Measurements from ENCODE around the gene ACOXL.
"Not testable (repeated sequence)": the region's sequence is repeated elsewhere in the genome, so short reads cannot be mapped to it uniquely, and the experiment has no call there.

ACOXL gene

GRCh38 chr2:111071600-111072171 is 339.3 kb downstream of the ACOXL start:
- H3K4me3 ChIP-seq (ENCODE audit: low read length), result no peak overlapping the region

GRCh38 chr2:111072220-111072871 is 340.0 kb downstream of the ACOXL start:
- Histone ChIP-seq H3K4me3 (ENCODE audit: low read length) (no peak overlapping the region), H3K9ac (ENCODE audit: low read length) (no peak overlapping the region), H3K27me3 (ENCODE audit: control insufficient read depth, insufficient read depth, low read length) (no peaks in the 10 kb centered on the region), H3K9me3 (ENCODE audit: control insufficient read depth, low read length) (no peaks in the 10 kb centered on the region), H3K4me1 (ENCODE audit: control insufficient read depth, insufficient read depth, low read length) (peaks cover 11% of the 10 kb centered on the region), H3K36me3 (ENCODE audit: control insufficient read depth, insufficient read depth, low read length) (no peaks in the 10 kb centered on the region)

More at GRCh38 chr2:111071600-111072171, 339.3 kb downstream of the ACOXL start:
- Histone ChIP-seq H3K36me3 (ENCODE audit: control insufficient read depth, insufficient read depth, low read length) (no peaks in the 10 kb centered on the region), H3K27me3 (ENCODE audit: control insufficient read depth, insufficient read depth, low read length) (no peaks in the 10 kb centered on the region), H3K9ac (ENCODE audit: low read length) (no peak overlapping the region), H3K9me3 (ENCODE audit: control insufficient read depth, low read length) (no peaks in the 10 kb centered on the region), H3K4me1 (ENCODE audit: control insufficient read depth, insufficient read depth, low read length) (peaks cover 11% of the 10 kb centered on the region)

GRCh38 chr2:111082659-111083058 is 350.3 kb downstream of the ACOXL start:
- not testable (repeated sequence) for H3K27me3 ChIP-seq (ENCODE audit: control insufficient read depth, insufficient read depth, low read length); H3K9ac ChIP-seq (ENCODE audit: low read length); H3K36me3 ChIP-seq (ENCODE audit: control insufficient read depth, insufficient read depth, low read length); H3K4me3 ChIP-seq (ENCODE audit: low read length); H3K9me3 ChIP-seq (ENCODE audit: control insufficient read depth, low read length); H3K4me1 ChIP-seq (ENCODE audit: control insufficient read depth, insufficient read depth, low read length)

DNA sequence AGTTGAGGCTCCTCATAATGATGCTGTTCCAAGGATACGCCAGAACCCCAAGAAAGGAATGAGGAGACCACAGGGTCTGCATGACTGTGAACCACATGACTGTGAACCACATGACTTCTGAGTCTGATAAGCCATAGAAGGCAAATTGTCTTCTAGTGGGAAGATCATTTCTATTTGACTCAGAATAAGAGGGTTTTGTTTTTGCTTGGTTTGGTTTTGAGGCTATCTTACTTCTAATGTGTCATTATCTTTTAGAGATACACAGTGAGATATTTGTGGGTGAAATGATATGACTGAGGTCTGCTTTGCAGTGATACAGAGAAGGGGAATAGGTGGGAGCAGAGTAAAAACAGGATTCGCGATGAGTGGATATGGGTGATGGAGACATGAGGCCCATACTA is 359.4 kb downstream of the ACOXL start:
- Histone ChIP-seq H3K4me1 (ENCODE audit: control insufficient read depth, insufficient read depth, low read length) (no peaks in the 10 kb centered on the region), H3K27me3 (ENCODE audit: control insufficient read depth, insufficient read depth, low read length) (peaks cover 8% of the 10 kb centered on the region), H3K36me3 (ENCODE audit: control insufficient read depth, insufficient read depth, low read length) (no peaks in the 10 kb centered on the region), H3K9me3 (ENCODE audit: control insufficient read depth, low read length) (no peaks in the 10 kb centered on the region), H3K9ac (ENCODE audit: low read length) (no peak overlapping the region), H3K4me3 (ENCODE audit: low read length) (no peak overlapping the region)

- Histone ChIP-seq H3K4me1 (ENCODE audit: control insufficient read depth, insufficient read depth, low read length) (no peaks in the 10 kb centered on the region), H3K4me3 (ENCODE audit: low read length) (no peak overlapping the region)
Measured at GRCh38 chr2:111094691-111095090, 362.3 kb downstream of the ACOXL start.

GRCh38 chr2:111095434-111095833 is 363.1 kb downstream of the ACOXL start:
- no peak overlapping the region for H3K9ac ChIP-seq (ENCODE audit: low read length)
- H3K4me1 ChIP-seq (ENCODE audit: control insufficient read depth, insufficient read depth, low read length), result no peaks in the 10 kb centered on the region
- H3K9me3 ChIP-seq (ENCODE audit: control insufficient read depth, low read length), result no peaks in the 10 kb centered on the region
- no peaks in the 10 kb centered on the region for H3K36me3 ChIP-seq (ENCODE audit: control insufficient read depth, insufficient read depth, low read length)
- H3K27me3 ChIP-seq (ENCODE audit: control insufficient read depth, insufficient read depth, low read length), result peaks cover 8% of the 10 kb centered on the region
- no peak overlapping the region for H3K4me3 ChIP-seq (ENCODE audit: low read length)

More at GRCh38 chr2:111094691-111095090, 362.3 kb downstream of the ACOXL start:
- H3K27me3 ChIP-seq (ENCODE audit: control insufficient read depth, insufficient read depth, low read length), result peaks cover 8% of the 10 kb centered on the region
- H3K9ac ChIP-seq (ENCODE audit: low read length), result no peak overlapping the region
- H3K9me3 ChIP-seq (ENCODE audit: control insufficient read depth, low read length), result no peaks in the 10 kb centered on the region
- H3K36me3 ChIP-seq (ENCODE audit: control insufficient read depth, insufficient read depth, low read length), result no peaks in the 10 kb centered on the region

DNA sequence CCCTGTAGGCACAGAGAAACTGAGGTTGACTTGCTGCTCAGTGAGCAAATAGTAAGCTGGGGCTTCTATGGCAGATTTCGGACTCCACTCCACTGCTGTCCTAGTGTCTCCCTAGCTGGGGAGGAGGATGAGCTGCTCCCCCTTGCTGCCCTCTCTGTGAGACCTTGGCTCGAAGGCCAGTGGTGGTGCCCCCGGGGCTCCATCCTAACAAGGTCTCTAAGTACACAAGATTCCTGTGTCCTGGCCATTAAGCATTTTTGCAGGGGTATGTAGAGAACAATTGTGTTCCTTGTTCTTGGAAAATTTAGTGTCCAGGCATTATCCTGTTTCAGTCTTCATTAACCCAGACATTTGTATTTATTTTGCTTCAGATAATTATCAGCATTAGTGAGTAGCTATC is 367.0 kb downstream of the ACOXL start:
- H3K36me3 ChIP-seq (ENCODE audit: control insufficient read depth, insufficient read depth, low read length), result no peaks in the 10 kb centered on the region
- H3K27me3 ChIP-seq (ENCODE audit: control insufficient read depth, insufficient read depth, low read length), result peaks cover 7% of the 10 kb centered on the region
- H3K4me1 ChIP-seq (ENCODE audit: control insufficient read depth, insufficient read depth, low read length), result no peaks in the 10 kb centered on the region
- H3K9me3 ChIP-seq (ENCODE audit: control insufficient read depth, low read length), result no peaks in the 10 kb centered on the region
- no peak overlapping the region for H3K9ac ChIP-seq (ENCODE audit: low read length)
- no peak overlapping the region for H3K4me3 ChIP-seq (ENCODE audit: low read length)

- no peaks in the 10 kb centered on the region for H3K9me3 ChIP-seq (ENCODE audit: control insufficient read depth, low read length)
- no peak overlapping the region for H3K4me3 ChIP-seq (ENCODE audit: low read length)
- peaks cover 5% of the 10 kb centered on the region for H3K27me3 ChIP-seq (ENCODE audit: control insufficient read depth, insufficient read depth, low read length)
- no peak overlapping the region for H3K9ac ChIP-seq (ENCODE audit: low read length)
- no peaks in the 10 kb centered on the region for H3K36me3 ChIP-seq (ENCODE audit: control insufficient read depth, insufficient read depth, low read length)
- no peaks in the 10 kb centered on the region for H3K4me1 ChIP-seq (ENCODE audit: control insufficient read depth, insufficient read depth, low read length)
Measured at GRCh38 chr2:111100087-111100764, 367.9 kb downstream of the ACOXL start.

DNA sequence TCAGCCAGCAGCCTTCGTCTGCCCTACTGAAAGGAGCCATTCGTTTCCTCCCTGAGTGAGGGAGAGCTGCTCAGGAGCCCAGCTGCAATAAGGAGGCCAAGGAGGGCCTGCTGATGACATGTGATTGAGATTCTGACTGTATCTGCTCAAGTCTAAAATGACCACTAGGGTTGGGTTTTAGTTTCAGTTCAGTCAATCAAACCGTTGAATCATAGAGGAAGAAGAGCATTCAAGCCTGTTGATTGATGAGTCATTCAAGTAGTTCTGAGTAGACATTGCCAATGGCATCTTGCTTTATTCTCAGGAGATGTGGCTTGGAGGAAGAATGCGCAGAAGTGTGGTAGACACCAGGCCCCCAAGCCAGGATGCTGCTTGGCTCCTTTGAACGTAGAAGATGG is 368.4 kb downstream of the ACOXL start:
- Histone ChIP-seq H3K36me3 (ENCODE audit: control insufficient read depth, insufficient read depth, low read length) (no peaks in the 10 kb centered on the region), H3K27me3 (ENCODE audit: control insufficient read depth, insufficient read depth, low read length) (peaks cover 1% of the 10 kb centered on the region), H3K9me3 (ENCODE audit: control insufficient read depth, low read length) (no peaks in the 10 kb centered on the region), H3K9ac (ENCODE audit: low read length) (no peak overlapping the region), H3K4me1 (ENCODE audit: control insufficient read depth, insufficient read depth, low read length) (no peaks in the 10 kb centered on the region), H3K4me3 (ENCODE audit: low read length) (no peak overlapping the region)

DNA sequence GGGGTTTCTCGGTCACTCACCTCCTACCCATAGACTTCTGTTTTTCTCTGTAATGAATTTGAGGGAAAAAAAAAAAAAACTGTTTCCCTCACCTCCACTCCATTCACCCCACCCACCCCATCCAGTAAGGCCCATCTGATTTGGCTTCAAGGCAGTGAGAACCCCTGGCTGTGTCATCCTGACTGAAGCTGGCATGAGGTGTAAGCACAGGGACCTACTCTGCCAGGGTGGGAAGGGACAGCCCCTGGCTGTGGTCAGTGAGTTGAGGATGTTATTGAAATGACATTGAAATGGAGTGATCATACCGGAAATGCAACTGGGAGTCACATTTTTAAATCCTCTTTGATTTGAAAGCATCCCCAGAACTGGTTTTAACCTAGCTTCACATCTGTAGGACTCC is 369.2 kb downstream of the ACOXL start:
- Histone ChIP-seq H3K27me3 (ENCODE audit: control insufficient read depth, insufficient read depth, low read length) (no peaks in the 10 kb centered on the region), H3K4me3 (ENCODE audit: low read length) (no peak overlapping the region)

GRCh38 chr2:111102216-111102615 is 369.8 kb downstream of the ACOXL start:
- no peaks in the 10 kb centered on the region for H3K9me3 ChIP-seq (ENCODE audit: control insufficient read depth, low read length)
- no peak overlapping the region for H3K9ac ChIP-seq (ENCODE audit: low read length)
- H3K27me3 ChIP-seq (ENCODE audit: control insufficient read depth, insufficient read depth, low read length), result no peaks in the 10 kb centered on the region
- no peaks in the 10 kb centered on the region for H3K36me3 ChIP-seq (ENCODE audit: control insufficient read depth, insufficient read depth, low read length)
- H3K4me1 ChIP-seq (ENCODE audit: control insufficient read depth, insufficient read depth, low read length), result no peaks in the 10 kb centered on the region
- H3K4me3 ChIP-seq (ENCODE audit: low read length), result no peak overlapping the region

More for the DNA sequence above, 369.2 kb downstream of the ACOXL start:
- H3K9ac ChIP-seq (ENCODE audit: low read length), result no peak overlapping the region
- H3K4me1 ChIP-seq (ENCODE audit: control insufficient read depth, insufficient read depth, low read length), result no peaks in the 10 kb centered on the region
- H3K9me3 ChIP-seq (ENCODE audit: control insufficient read depth, low read length), result no peaks in the 10 kb centered on the region
- H3K36me3 ChIP-seq (ENCODE audit: control insufficient read depth, insufficient read depth, low read length), result no peaks in the 10 kb centered on the region

GRCh38 chr2:111105926-111106325 is 373.6 kb downstream of the ACOXL start:
- no peaks in the 10 kb centered on the region for H3K36me3 ChIP-seq (ENCODE audit: control insufficient read depth, insufficient read depth, low read length)

More at GRCh38 chr2:111105926-111106325, 373.6 kb downstream of the ACOXL start:
- H3K4me1 ChIP-seq (ENCODE audit: control insufficient read depth, insufficient read depth, low read length), result no peaks in the 10 kb centered on the region
- no peaks in the 10 kb centered on the region for H3K27me3 ChIP-seq (ENCODE audit: control insufficient read depth, insufficient read depth, low read length)
- H3K9me3 ChIP-seq (ENCODE audit: control insufficient read depth, low read length), result no peaks in the 10 kb centered on the region
- H3K9ac ChIP-seq (ENCODE audit: low read length), result no peak overlapping the region
- no peak overlapping the region for H3K4me3 ChIP-seq (ENCODE audit: low read length)
